ENCODE results near the gene PRR20B.
"Not testable (repeated sequence)": the region's sequence is repeated elsewhere in the genome, so short reads cannot be mapped to it uniquely, and the experiment has no call there.

The PRR20B gene

GRCh38 chr13:57138988-57139387 lies 8.3 kb upstream of the PRR20B start:
- H3K4me3 ChIP-seq (ENCODE audit: low read depth, low read length): no peak overlapping the region
- no peak for TF ChIP-seq MYC (IDR thresholded peaks at IDR 0.05; ENCODE audit: low read depth, low read length)
- TF ChIP-seq POLR2A (IDR thresholded peaks at IDR 0.05; ENCODE audit: extremely low read depth, insufficient read length): no peak
- DNase-seq (ENCODE audit: low read depth): no peak

GRCh38 chr13:57139781-57140180 lies 7.5 kb upstream of the PRR20B start:
- not testable (repeated sequence) for DNase-seq (ENCODE audit: low read depth); H3K4me3 ChIP-seq (ENCODE audit: low read depth, low read length)

GRCh38 chr13:57140235-57140968 lies 6.9 kb upstream of the PRR20B start, which contains the start of gene PRR20A:
PRR20A (plus strand) TSS chr13:57140918; CDS start chr13:57141305, 387 bp downstream.
- H3K4me3 ChIP-seq (ENCODE audit: low read depth, low read length); DNase-seq (ENCODE audit: low read depth): not testable (repeated sequence)

GRCh38 chr13:57148106-57148505 lies 818 bp downstream of the PRR20B start:
- DNase-seq (ENCODE audit: low read depth); H3K4me3 ChIP-seq (ENCODE audit: low read depth, low read length): not testable (repeated sequence)

GRCh38 chr13:57153761-57154160 lies 6.5 kb downstream of the PRR20B start, which contains the start of gene PRR20C:
PRR20C (plus strand) TSS chr13:57154061; CDS start chr13:57154448, 387 bp downstream.
- not testable (repeated sequence) for DNase-seq (ENCODE audit: low read depth); H3K4me3 ChIP-seq (ENCODE audit: low read depth, low read length)

- DNase-seq (ENCODE audit: low read depth); H3K4me3 ChIP-seq (ENCODE audit: low read depth, low read length): not testable (repeated sequence)
Observed at GRCh38 chr13:57160332-57160731, 13.0 kb downstream of the PRR20B start, which contains the start of gene PRR20D. PRR20D (plus strand) TSS chr13:57160632; CDS start chr13:57161019, 387 bp downstream.

GRCh38 chr13:57166897-57167296 lies 19.6 kb downstream of the PRR20B start, which contains the start of gene PRR20E:
PRR20E (plus strand) TSS chr13:57167197; CDS start chr13:57167584, 387 bp downstream.
- H3K4me3 ChIP-seq (ENCODE audit: low read depth, low read length); DNase-seq (ENCODE audit: low read depth): not testable (repeated sequence)

GRCh38 chr13:57191667-57192066 lies 44.4 kb downstream of the PRR20B start:
- no peak for DNase-seq (ENCODE audit: low read depth)
- no peak for TF ChIP-seq MAX (IDR thresholded peaks at IDR 0.05; ENCODE audit: low read depth, low read length)
- TF ChIP-seq CTCF (IDR thresholded peaks at IDR 0.05; ENCODE audit: low read depth, low read length): no peak
- no peak for TF ChIP-seq MYC (IDR thresholded peaks at IDR 0.05; ENCODE audit: low read depth, low read length)
- TF ChIP-seq POLR2A (IDR thresholded peaks at IDR 0.05; ENCODE audit: extremely low read depth, insufficient read length): no peak
- H3K4me3 ChIP-seq (ENCODE audit: low read depth, low read length): no peak overlapping the region

All from NB4 (cell line).